ENCODE data around the gene FLT1. TPM values are rescaled to one million over a fixed set of nuclear protein-coding genes. Genes with fewer than 3 reads are reported as not detected.
A peak's percentile ranks its signal among the peaks of the same experiment; 100 is the strongest.

FLT1 gene
- total RNA-seq, 6 experiments from 2014 or later, result 80.5 to 118 (median 91.0) TPM

GRCh38 chr13:28478127-28478526, 16.8 kb downstream of the FLT1 start:
- peak overlapping the region; percentile 66 for H3K27ac Mint-ChIP-seq
- H3K9me3 Mint-ChIP-seq, result no peaks in the 10 kb centered on the region
- H3K36me3 Mint-ChIP-seq (ENCODE audit: low read depth), result peaks cover 13% of the 10 kb centered on the region
- H3K4me1 Mint-ChIP-seq (ENCODE audit: low read depth), result peaks cover 94% of the 10 kb centered on the region
- H3K4me3 Mint-ChIP-seq, result peak overlapping the region; percentile 66
- no peaks in the 10 kb centered on the region for H3K27me3 Mint-ChIP-seq (ENCODE audit: insufficient read depth)
- no peak for TF ChIP-seq CTCF (IDR thresholded peaks at IDR 0.05)
- peak; percentile 65 for DNase-seq

- Mint-ChIP-seq H3K27me3 (ENCODE audit: insufficient read depth) (no peaks in the 10 kb centered on the region), H3K27ac (peak overlapping the region; percentile 50), H3K4me3 (peak overlapping the region; percentile 55; the same call in 1 of the 2 replicates), H3K36me3 (ENCODE audit: low read depth) (peaks cover 17% of the 10 kb centered on the region), H3K4me1 (ENCODE audit: low read depth) (peaks cover 94% of the 10 kb centered on the region), H3K9me3 (no peaks in the 10 kb centered on the region)
- no peak for TF ChIP-seq CTCF (IDR thresholded peaks at IDR 0.05)
- no peak for DNase-seq
These were observed 17.3 kb downstream of the FLT1 start for GRCh38 chr13:28477709-28477973.

GRCh38 chr13:28476919-28477708, 17.8 kb downstream of the FLT1 start:
- Mint-ChIP-seq H3K27ac (peak overlapping the region; percentile 50), H3K27me3 (ENCODE audit: insufficient read depth) (no peaks in the 10 kb centered on the region), H3K4me3 (peak overlapping the region; percentile 55), H3K9me3 (no peaks in the 10 kb centered on the region), H3K36me3 (ENCODE audit: low read depth) (peaks cover 20% of the 10 kb centered on the region), H3K4me1 (ENCODE audit: low read depth) (peaks cover 97% of the 10 kb centered on the region)
- no peak for TF ChIP-seq CTCF (IDR thresholded peaks at IDR 0.05)
- DNase-seq, result no peak

- Mint-ChIP-seq H3K36me3 (ENCODE audit: low read depth) (peaks cover 26% of the 10 kb centered on the region), H3K9me3 (no peaks in the 10 kb centered on the region), H3K27ac (peak overlapping the region; percentile 89), H3K4me1 (ENCODE audit: low read depth) (peaks cover 97% of the 10 kb centered on the region), H3K4me3 (peak overlapping the region; percentile 79), H3K27me3 (ENCODE audit: insufficient read depth) (no peaks in the 10 kb centered on the region)
- no peak for TF ChIP-seq CTCF (IDR thresholded peaks at IDR 0.05)
- peak; percentile 84 for DNase-seq
These were observed 18.8 kb downstream of the FLT1 start for GRCh38 chr13:28475916-28476725.

GRCh38 chr13:28474491-28475134, 20.3 kb downstream of the FLT1 start:
- TF ChIP-seq CTCF (IDR thresholded peaks at IDR 0.05), result no peak
- Mint-ChIP-seq H3K27ac (peak overlapping the region; percentile 89), H3K27me3 (ENCODE audit: insufficient read depth) (no peaks in the 10 kb centered on the region), H3K4me3 (peak overlapping the region; percentile 32), H3K4me1 (ENCODE audit: low read depth) (peaks cover 83% of the 10 kb centered on the region), H3K36me3 (ENCODE audit: low read depth) (peaks cover 22% of the 10 kb centered on the region), H3K9me3 (no peaks in the 10 kb centered on the region)
- no peak for DNase-seq
